HG03039 (cell line): Measurements from ENCODE around the gene EXOC8.
"Not testable (repeated sequence)": the region's sequence is repeated elsewhere in the genome, so short reads cannot be mapped to it uniquely, and the experiment has no call there.

Source experiments
- ATAC-seq: cut with Tn5 transposase; IDR thresholded peaks from one replicate; pipeline ENCODE4 v1.9.1; 2021; ENCODE audit warnings: mild to moderate bottlenecking, moderate library complexity; ENCODE audit not compliant: unreplicated experiment

The EXOC8 gene

GRCh38 chr1:231353086-231353485 lies 15.4 kb upstream of the EXOC8 start:
- ATAC-seq, result no peak

- ATAC-seq, result no peak
These were observed 14.2 kb upstream of the EXOC8 start for GRCh38 chr1:231351816-231352215.

DNA sequence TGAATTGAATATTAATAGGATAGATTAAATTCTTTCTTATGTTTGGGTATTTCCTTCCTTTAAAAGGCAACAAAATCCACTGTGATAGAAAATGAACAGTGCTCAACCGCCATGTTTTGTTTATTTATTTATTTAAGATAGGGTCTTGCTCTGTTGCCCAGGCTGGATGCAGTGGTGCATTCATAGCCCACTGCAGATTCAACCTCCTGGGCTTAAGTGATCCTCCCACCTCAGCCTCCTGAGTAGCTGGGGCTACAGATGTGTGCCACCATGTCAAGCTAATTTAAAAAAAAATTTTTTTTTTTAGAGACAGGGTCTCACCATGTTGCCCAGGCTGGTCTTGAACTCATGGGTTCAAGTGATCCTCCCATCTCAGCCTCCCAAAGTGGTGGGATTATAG lies 11.2 kb upstream of the EXOC8 start:
- ATAC-seq, result not testable (repeated sequence)

GRCh38 chr1:231348442-231348841 lies 10.8 kb upstream of the EXOC8 start:
- no peak for ATAC-seq

DNA sequence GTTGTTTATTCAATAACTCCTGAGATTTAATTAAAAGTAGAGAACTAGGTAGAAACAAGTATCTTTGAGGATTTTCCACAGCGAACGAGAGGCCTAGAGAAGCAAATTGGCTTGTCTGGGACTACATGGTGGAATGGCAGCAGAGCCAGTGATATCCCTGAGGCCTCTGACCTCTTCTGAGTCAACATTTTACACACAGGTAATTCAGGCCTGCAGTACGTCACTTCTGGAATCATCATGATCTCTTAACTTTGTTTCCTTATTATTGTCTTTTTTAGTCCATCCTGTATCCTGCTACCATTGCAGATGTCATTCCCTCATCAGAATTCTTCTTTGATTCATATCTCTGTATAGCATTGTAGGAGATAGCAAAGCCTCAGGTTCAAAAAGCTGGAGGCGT lies 10.3 kb upstream of the EXOC8 start:
- ATAC-seq, result no peak

GRCh38 chr1:231340328-231341013 lies 2.8 kb upstream of the EXOC8 start:
- no peak for ATAC-seq

DNA sequence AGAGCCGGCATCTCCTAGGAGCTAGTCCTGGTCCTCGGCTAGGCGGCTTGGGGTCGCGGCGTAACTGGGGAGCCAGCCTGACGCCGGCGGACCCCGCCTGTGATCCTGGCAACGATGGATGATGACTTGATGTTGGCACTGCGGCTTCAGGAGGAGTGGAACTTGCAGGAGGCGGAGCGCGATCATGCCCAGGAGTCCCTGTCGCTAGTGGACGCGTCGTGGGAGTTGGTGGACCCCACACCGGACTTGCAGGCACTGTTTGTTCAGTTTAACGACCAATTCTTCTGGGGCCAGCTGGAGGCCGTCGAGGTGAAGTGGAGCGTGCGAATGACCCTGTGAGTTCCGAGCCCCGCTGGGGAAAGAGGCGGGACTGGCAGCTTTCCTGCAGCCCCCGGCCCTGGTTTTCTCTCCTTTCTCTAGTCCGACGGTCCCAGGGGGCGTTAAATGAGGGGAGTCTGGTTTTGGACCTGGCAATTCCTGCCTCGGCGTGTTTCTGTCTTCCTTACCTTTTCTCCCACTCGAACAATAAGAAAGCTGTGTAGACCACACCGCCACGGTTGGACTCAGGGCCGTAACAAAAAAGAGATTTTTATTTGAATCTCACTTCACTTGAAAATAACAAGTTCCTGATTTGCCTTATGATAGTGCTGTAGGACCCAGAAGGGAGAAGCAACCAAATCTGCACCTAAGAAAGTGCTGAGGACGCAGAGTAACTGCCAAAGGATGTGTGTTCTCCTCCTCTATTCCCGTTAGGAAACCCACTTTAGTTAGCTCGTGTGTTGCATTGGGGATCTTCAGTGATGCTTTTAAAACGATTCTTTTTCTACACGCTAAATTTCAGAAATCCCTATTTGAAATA lies 847 bp upstream of the EXOC8 start, which contains the start of gene SPRTN:
SPRTN (plus strand) TSS at position 24 of the 859 bp plus-strand sequence; CDS start at position 115, 91 bp downstream.
- no peak for ATAC-seq

DNA sequence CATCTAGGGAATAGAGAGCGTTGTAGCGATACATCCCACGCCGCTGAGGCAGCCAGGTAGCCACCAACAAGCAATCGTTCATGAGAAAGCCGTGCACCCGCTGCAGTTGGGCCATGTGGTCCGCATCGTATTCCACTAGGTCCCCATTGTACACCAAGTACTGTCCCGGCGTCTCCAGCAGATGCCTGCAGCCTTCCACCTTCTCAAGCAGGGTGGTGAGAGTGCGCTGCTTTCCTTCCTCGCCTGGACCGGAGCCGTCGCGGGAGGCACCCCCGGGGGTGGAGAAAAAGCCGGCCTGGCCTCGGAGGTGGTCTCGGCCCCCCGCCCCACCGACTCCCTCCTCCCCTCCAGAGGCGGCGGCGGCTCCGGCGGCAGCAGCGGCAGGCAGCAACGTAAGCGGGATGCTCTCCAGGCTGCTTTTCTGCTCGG lies 595 bp downstream of the EXOC8 start:
- ATAC-seq, result no peak

DNA sequence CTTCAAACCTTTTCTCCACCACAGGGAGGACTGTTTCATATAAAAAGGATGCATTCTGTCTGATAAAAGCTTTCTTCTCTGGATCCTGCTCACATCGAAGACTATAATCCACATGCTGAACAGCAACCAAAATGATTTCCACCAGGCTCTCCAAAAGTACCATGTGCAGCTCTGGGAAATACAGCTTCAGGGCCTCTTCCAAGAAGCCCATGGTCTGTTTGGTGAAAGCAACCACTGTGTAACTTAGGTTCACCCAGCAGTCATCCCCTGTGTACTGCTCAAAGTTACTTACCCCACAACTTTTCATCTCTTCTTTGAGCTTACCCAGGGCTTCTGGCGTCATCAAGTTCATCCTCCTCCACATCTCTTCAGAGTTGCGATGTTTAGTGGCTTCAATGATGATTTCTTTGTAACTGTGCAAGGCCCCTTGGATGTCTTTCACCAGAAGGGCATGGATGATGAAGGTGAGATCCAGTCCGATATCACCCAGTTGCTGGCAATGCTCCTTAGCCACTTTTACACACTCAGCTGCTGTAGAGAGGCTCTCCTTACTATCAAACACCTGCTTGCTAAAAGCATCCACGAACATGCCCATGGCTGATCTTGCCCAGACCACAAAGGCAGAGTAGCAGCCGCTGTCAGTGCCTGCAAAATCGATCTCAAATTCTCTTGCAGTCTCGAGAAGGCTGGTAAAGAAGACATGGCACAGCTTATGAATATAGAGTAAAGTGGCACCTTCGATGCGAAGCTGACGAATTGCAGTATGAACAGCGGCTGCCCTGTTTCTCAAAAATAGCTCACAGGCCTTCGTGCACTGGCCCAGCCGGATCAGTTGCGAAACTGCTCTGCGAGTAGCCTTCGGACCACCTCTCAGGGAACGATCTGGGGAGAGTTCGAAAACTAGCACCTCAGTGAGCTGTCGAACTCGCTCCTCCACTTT lies 1.7 kb downstream of the EXOC8 start:
- ATAC-seq, result no peak

GRCh38 chr1:231334952-231335351 lies 2.7 kb downstream of the EXOC8 start:
- no peak for ATAC-seq

- no peak for ATAC-seq
These were observed 3.5 kb downstream of the EXOC8 start for GRCh38 chr1:231334079-231334666.

GRCh38 chr1:231332761-231333160 lies 4.9 kb downstream of the EXOC8 start:
- no peak for ATAC-seq

DNA sequence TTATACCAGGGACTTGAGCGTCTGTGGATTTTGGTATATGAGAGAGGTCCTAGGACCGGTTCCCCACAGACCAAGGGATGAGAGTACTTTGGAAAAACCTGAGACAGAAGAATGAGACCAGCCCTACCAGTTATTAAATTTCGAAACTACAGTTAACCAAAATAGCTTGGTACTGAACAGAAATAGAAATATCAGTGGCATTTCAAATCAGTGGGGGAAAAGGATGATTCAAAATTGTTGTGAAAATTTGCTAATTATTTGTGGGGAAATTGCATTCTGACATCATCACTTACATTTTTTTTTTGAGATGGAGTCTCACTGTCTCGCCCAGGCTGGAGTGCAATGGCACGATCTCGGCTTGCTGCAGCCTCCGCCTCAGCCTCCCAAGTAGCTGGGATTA lies 8.2 kb downstream of the EXOC8 start:
- no peak for ATAC-seq

DNA sequence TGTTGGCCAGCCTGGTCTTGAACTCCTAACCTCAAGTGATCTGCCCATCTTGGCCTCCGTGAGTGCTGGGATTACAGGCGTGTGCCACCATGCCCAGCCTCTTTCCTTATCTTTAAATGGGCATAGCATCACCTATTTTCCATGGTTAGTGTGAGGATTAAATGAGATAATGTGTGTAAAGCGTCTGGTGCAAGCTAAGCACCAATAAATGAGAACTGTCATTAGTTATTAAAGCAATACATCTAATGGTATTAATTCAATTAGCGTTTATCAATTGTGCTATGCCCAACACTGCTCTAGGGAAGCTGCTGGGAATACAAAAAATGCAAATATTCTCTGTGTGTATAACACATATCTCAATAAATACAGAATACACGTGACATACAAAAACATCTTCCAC lies 10.0 kb downstream of the EXOC8 start:
- ATAC-seq, result no peak

DNA sequence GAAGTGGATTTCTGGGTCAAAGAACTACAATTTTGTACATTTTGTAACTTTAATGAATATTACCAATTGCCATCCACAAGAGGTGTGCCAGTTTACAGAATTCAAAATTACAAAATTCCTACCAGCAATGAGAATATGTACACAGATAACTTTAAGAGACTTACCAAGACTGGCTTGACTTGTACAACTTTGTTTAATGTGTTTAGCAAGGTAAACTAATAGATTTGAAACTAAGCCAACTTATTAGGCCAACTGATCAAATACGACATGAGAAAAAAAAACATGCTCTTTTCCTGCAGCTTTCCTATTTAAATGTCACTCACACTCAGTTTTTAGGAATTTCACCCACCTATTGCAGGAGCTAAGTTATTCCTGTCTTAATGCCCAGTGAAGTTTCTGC lies 11.4 kb downstream of the EXOC8 start:
- no peak for ATAC-seq

- no peak for ATAC-seq
These were observed 13.0 kb downstream of the EXOC8 start for GRCh38 chr1:231324660-231325059.

GRCh38 chr1:231322880-231323530 lies 14.6 kb downstream of the EXOC8 start:
- ATAC-seq, result no peak

GRCh38 chr1:231319080-231319479 lies 18.6 kb downstream of the EXOC8 start:
- no peak for ATAC-seq

DNA sequence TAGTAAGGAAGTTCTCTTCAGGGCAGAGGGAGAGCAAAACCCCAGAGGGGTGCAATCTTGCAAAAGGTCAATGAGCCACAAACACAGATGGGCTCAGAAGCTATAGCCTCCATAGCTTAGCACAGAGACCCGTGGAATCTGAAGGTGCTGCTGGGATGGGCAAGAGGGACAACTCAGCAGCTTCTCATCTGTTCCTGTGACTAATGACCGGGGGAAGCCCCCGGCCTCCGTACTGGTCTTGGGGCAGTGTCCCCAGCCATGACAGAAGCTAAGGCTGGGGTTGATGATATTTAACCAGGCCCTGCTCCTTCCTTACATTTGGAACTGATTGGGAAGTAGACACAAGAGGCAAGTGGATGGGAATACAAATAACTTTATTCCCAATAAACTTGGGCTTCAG lies 19.1 kb downstream of the EXOC8 start:
- no peak for ATAC-seq

GRCh38 chr1:231318015-231318355 lies 19.7 kb downstream of the EXOC8 start:
- ATAC-seq, result no peak
